GM12878 (cell line): ENCODE data around the gene LSM7. TPM values are rescaled to one million over a fixed set of nuclear protein-coding genes. Genes with fewer than 3 reads are reported as not detected.

Source experiments
- ATAC-seq: fragments of 200-7000 bp; cut with Tn5 transposase; 3 replicates; pipeline ENCODE4 v1.9.1; 2020; ENCODE audit warnings: mild to moderate bottlenecking, moderate library complexity
- BruUV-seq: library from RNA; stranded (reverse); fragments of 400-500 nt; replicated peaks from 2 replicates; lab custom pipeline; 2021; lab: Mats Ljungman, UMichigan
- CTCF ChIA-PET: fragments of 300-600 bp; sonication (Branson Sonifier 250); formaldehyde crosslinking; extraction: SDS; loops from one replicate; lab custom pipeline; 2021; ENCODE audit warnings: inconsistent platforms; lab: Yijun Ruan, JAX
- POLR2A ChIA-PET: fragments of 350-600 bp; formaldehyde crosslinking; extraction: SDS; loops from one replicate; lab custom pipeline; 2021; ENCODE audit warnings: inconsistent platforms; lab: Charles Lee
- RAD21 ChIA-PET: fragments of 300-600 bp; sonication (Branson Sonifier 250); formaldehyde crosslinking; loops from one replicate; lab custom pipeline; 2023; ENCODE audit warnings: antibody characterized with exemption; ENCODE audit not compliant: unreplicated experiment; lab: Charles Lee
- SMC1A ChIA-PET: fragments of 300-600 bp; sonication (Branson Sonifier 250); formaldehyde crosslinking; loops from one replicate; lab custom pipeline; 2023; ENCODE audit not compliant: unreplicated experiment, uncharacterized antibody; lab: Charles Lee
- DNase-seq: peaks from one replicate; pipeline ENCODE4 v3.0.0-alpha.2; 2011; ENCODE audit warnings: low read depth, low spot score
- FAIRE-seq: peaks from 3 replicates; lab custom pipeline; 2011; peaks lifted over from hg19 to GRCh38; lab: Jason Lieb, UNC
- H2AFZ ChIP-seq: 2 replicates; pipeline ENCODE4 v1.6.0; 2011; ENCODE audit warnings: low read depth, low read length, control low read depth; ENCODE audit not compliant: control insufficient read depth
- H3K27ac ChIP-seq: 2 replicates; pipeline ENCODE4 v1.5.1; 2011; ENCODE audit warnings: control low read depth; ENCODE audit not compliant: control insufficient read depth, insufficient read depth
- H3K27me3 ChIP-seq, 2 experiments: replicated peaks in 1 of 2; 2 replicates each; pipeline versions ENCODE4 v1.6.0 to v1.6.1; 2011; ENCODE audit warnings: low read length in 1 of 2; ENCODE audit not compliant: control insufficient read depth in 2 of 2, insufficient read depth in 2 of 2
- H3K36me3 ChIP-seq, 2 experiments: 2 replicates each; pipeline ENCODE4 v1.5.1; 2011; ENCODE audit warnings: low read length in 1 of 2; ENCODE audit not compliant: control insufficient read depth in 2 of 2, insufficient read depth in 2 of 2
- H3K4me1 ChIP-seq: 2 replicates; pipeline ENCODE4 v1.6.1; 2011; ENCODE audit warnings: mild to moderate bottlenecking, low read length, moderate library complexity, mixed read lengths; ENCODE audit not compliant: control insufficient read depth, insufficient read depth
- H3K4me2 ChIP-seq: 2 replicates; pipeline ENCODE4 v1.6.0; 2011; ENCODE audit warnings: control low read depth; ENCODE audit not compliant: control insufficient read depth, insufficient read depth
- H3K4me3 ChIP-seq: fragments of 200-600 bp; sonication (generic); 2 replicates; pipeline ENCODE4 v1.5.1; 2016
- H3K79me2 ChIP-seq: 2 replicates; pipeline ENCODE4 v1.6.0; 2011; ENCODE audit warnings: low read length; ENCODE audit not compliant: control insufficient read depth, insufficient read depth
- H3K9ac ChIP-seq: 2 replicates; pipeline ENCODE4 v1.8.0; 2011; ENCODE audit warnings: low read length, control low read depth, mixed read lengths; ENCODE audit not compliant: control insufficient read depth, insufficient read depth
- H3K9me3 ChIP-seq: replicated peaks from 3 replicates; pipeline ENCODE4 v1.5.1; 2011; ENCODE audit warnings: mild to moderate bottlenecking, low read length; ENCODE audit not compliant: control insufficient read depth, insufficient read depth
- H4K20me1 ChIP-seq: 2 replicates; pipeline ENCODE4 v1.6.0; 2011; ENCODE audit not compliant: control insufficient read depth, insufficient read depth
- BHLHE40 ChIP-seq, 2 experiments: fragments of 450-650 bp in 1 of 2; IDR thresholded peaks; 2 replicates each; pipeline ENCODE4 v1.6.1; 2011 to 2017; ENCODE audit warnings: low read depth in 2 of 2, borderline replicate concordance in 1 of 2, improper control_type of control experiment in 1 of 2, low read length in 1 of 2, mild to moderate bottlenecking in 1 of 2
- CREB1 ChIP-seq: IDR thresholded peaks from 2 replicates; pipeline ENCODE4 v1.6.1; 2012; ENCODE audit warnings: low read depth, mild to moderate bottlenecking, inconsistent platforms
- CREM ChIP-seq: IDR thresholded peaks from 2 replicates; pipeline ENCODE4 v1.6.1; 2014; ENCODE audit warnings: antibody characterized with exemption, low read depth
- POLR2AphosphoS5 ChIP-seq: IDR thresholded peaks from 2 replicates; pipeline ENCODE4 v1.6.1; 2011; ENCODE audit warnings: mild to moderate bottlenecking, low read length, inconsistent platforms
- SPI1 ChIP-seq: IDR thresholded peaks from 2 replicates; pipeline ENCODE4 v1.6.1; 2011; ENCODE audit warnings: low read depth, mild to moderate bottlenecking, low read length, moderate library complexity, borderline replicate concordance; ENCODE audit not compliant: insufficient read depth
- SRF ChIP-seq, 2 experiments: IDR thresholded peaks; 2 replicates each; pipeline ENCODE4 v1.6.1; 2011; ENCODE audit warnings: low read depth in 2 of 2, low read length in 2 of 2, mild to moderate bottlenecking in 1 of 2, moderate library complexity in 1 of 2
- TCF12 ChIP-seq: IDR thresholded peaks from 2 replicates; pipeline ENCODE4 v1.6.1; 2011; ENCODE audit warnings: low read depth, mild to moderate bottlenecking, low read length
- WGBS: methylation state at CpG from one replicate; pipeline ENCODE4 v1.1.6; 2016; ENCODE audit warnings: low lambda C conversion rate; ENCODE audit not compliant: insufficient replicate concordance, insufficient coverage; ENCODE audit errors: missing lambda C conversion rate; 5-methylcytosine and 5-hydroxymethylcytosine counted together
- in situ Hi-C: fragments of 300-500 bp; cut with MboI; formaldehyde crosslinking; loops from 9 replicates; pipeline ENCODE4 v1.14.3; 2018; ENCODE audit warnings: mixed read lengths
- intact Hi-C: fragments of 100-400 bp; cut with micrococcal nuclease; formaldehyde crosslinking; loops from one replicate; pipeline ENCODE4 v1.14.2; 2022; ENCODE audit not compliant: unreplicated experiment
- polyA plus RNA-seq, 11 experiments: library from polyadenylated mRNA; depleted of rRNA in 4 of 11; unstranded in 6 of 11; stranded (reverse) in 5 of 11; fragments of >200 nt; fragmentation: Nextera tagmentation in 4 of 11; fragmentation: Illumina TruSeq in 1 of 11; extraction: Ambion mirVana in 4 of 11; extraction: Trizol in 1 of 11; gene quantifications; 1 replicate in 1 of 11; 2 replicates in 10 of 11; pipeline versions ENCODE4 v1.2.1 to v1.2.3, GENCODE V29; 2011 to 2016; ENCODE audit warnings: inconsistent platforms in 2 of 11, missing spikeins in 2 of 11, low read depth in 1 of 11
- total RNA-seq, 4 experiments: library from RNA; depleted of rRNA in 3 of 4; stranded (reverse); fragments of >200 nt in 3 of 4; fragmentation: Illumina TruSeq in 1 of 4; extraction: Trizol in 1 of 4; gene quantifications; 2 replicates each; pipeline versions ENCODE4 v1.2.1 to v1.2.3, GENCODE V29; 2013 to 2021
- TF ChIP-seq, protein P1 (sequence below): fragments of 450-650 bp; IDR thresholded peaks from 2 replicates; pipeline ENCODE4 v1.6.1; 2016; ENCODE audit warnings: mild to moderate bottlenecking
- TF ChIP-seq, protein P2 (sequence below): fragments of 150-350 bp; IDR thresholded peaks from 2 replicates; pipeline ENCODE4 v1.6.1; 2014; ENCODE audit warnings: mild to moderate bottlenecking, low read depth, low read length

Gene LSM7
- total and polyA plus RNA-seq, 10 of the 15 experiments (the other 5 are each of a cell fraction or from before 2014, with no cell fraction given): 24.4 to 424 (median 217) TPM

- FAIRE-seq (peak; percentile 79), ATAC-seq (peak; percentile 26), DNase-seq (no peak)
- POLR2A ChIA-PET: no interaction called here
- RAD21 ChIA-PET: interaction anchor here (1.0 kb wide), 1 partner anchor 313 kb away, joined by 5 read pairs; no protein-coding TSS in a partner anchor
- SMC1A ChIA-PET: interaction anchor here (1.3 to 1.4 kb wide), 2 partner anchors 68 to 172 kb away, joined by 3 to 4 read pairs; partner anchors contain the start of gene AP3D1
- peak; percentile 43; the same call in 1 of the 2 replicates for TF ChIP-seq CREB1
- peak in 1 of 2 experiments; percentile 65; a peak in 2 of 4 replicates for TF ChIP-seq BHLHE40 (IDR thresholded peaks at IDR 0.05; ENCODE audit: borderline replicate concordance in 1 of 2, low read depth in 2 of 2, low read length in 1 of 2)
- TF ChIP-seq, protein P1, sequence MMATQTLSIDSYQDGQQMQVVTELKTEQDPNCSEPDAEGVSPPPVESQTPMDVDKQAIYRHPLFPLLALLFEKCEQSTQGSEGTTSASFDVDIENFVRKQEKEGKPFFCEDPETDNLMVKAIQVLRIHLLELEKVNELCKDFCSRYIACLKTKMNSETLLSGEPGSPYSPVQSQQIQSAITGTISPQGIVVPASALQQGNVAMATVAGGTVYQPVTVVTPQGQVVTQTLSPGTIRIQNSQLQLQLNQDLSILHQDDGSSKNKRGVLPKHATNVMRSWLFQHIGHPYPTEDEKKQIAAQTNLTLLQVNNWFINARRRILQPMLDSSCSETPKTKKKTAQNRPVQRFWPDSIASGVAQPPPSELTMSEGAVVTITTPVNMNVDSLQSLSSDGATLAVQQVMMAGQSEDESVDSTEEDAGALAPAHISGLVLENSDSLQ: no peak
- 0 out of 2 replicates have a peak, but pooled peaks have one; percentile 44 for TF ChIP-seq POLR2AphosphoS5
- TF ChIP-seq TCF12: peak; percentile 60; the same call in 1 of the 2 replicates
- no peak for TF ChIP-seq SPI1
- TF ChIP-seq CREM: peak; percentile 17
- TF ChIP-seq, protein P2, sequence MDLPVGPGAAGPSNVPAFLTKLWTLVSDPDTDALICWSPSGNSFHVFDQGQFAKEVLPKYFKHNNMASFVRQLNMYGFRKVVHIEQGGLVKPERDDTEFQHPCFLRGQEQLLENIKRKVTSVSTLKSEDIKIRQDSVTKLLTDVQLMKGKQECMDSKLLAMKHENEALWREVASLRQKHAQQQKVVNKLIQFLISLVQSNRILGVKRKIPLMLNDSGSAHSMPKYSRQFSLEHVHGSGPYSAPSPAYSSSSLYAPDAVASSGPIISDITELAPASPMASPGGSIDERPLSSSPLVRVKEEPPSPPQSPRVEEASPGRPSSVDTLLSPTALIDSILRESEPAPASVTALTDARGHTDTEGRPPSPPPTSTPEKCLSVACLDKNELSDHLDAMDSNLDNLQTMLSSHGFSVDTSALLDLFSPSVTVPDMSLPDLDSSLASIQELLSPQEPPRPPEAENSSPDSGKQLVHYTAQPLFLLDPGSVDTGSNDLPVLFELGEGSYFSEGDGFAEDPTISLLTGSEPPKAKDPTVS: no peak
- no peak for TF ChIP-seq SRF (IDR thresholded peaks at IDR 0.05; ENCODE audit: low read depth in 2 of 2, low read length in 2 of 2)
- Histone ChIP-seq H3K9me3 (no peaks in the 10 kb centered on the region), H3K36me3 (peaks cover 0 to 6% of the 10 kb centered on the region in 2 experiments; a peak in 2 of 4 replicates), H3K4me2 (peak overlapping the region; percentile 66), H2AFZ (peak overlapping the region; percentile 20; the same call in 1 of the 2 replicates), H3K79me2 (peaks cover 45% of the 10 kb centered on the region), H4K20me1 (0 out of 2 replicates have a peak, but pooled peaks cover 3% of the 10 kb centered on the region), H3K27ac (peak overlapping the region; percentile 48; the same call in 1 of the 2 replicates), H3K4me1 (peaks cover 21% of the 10 kb centered on the region), H3K27me3 (no peaks in the 10 kb centered on the region), H3K4me3 (peak overlapping the region; percentile 65; the same call in 1 of the 2 replicates), H3K9ac (peak overlapping the region; percentile 28; the same call in 1 of the 2 replicates)
- in situ Hi-C loops: no loop called here
- intact Hi-C loops: no loop called here
- CTCF ChIA-PET: interaction anchor here (1.0 to 1.3 kb wide), 2 partner anchors 66 to 312 kb away, joined by 3 to 4 read pairs; no protein-coding TSS in a partner anchor
- 8% methylated on average over 34 of the region's 34 CpGs for WGBS
- no TSS peak for BruUV-seq
These were observed 4.0 kb downstream of the LSM7 start for GRCh38 chr19:2324220-2324948.
